Epithelial cell of esophagus (primary cell): ENCODE measurements around the gene CRTAC1.

Experiments
- DNase-seq: peaks from one replicate; pipeline ENCODE4 v3.0.0; 2010; ENCODE audit warnings: low read depth
- H3K4me3 ChIP-seq: 2 replicates; pipeline ENCODE4 v1.5.1; 2011; ENCODE audit warnings: mild to moderate bottlenecking, low read length, control low read depth
- CTCF ChIP-seq: IDR thresholded peaks from 2 replicates; pipeline ENCODE4 v1.5.1; 2011; ENCODE audit warnings: low read depth, mild to moderate bottlenecking, low read length, control low read depth, inconsistent platforms; ENCODE audit not compliant: insufficient read depth; ENCODE audit errors: missing control alignments

CRTAC1 gene

GRCh38 chr10:97928897-97929296 is 101.5 kb downstream of the CRTAC1 start:
- TF ChIP-seq CTCF, result no peak
- no peak for DNase-seq
- H3K4me3 ChIP-seq, result no peak overlapping the region

- TF ChIP-seq CTCF, result no peak
- no peak overlapping the region for H3K4me3 ChIP-seq
- no peak for DNase-seq
These were observed 102.8 kb downstream of the CRTAC1 start for GRCh38 chr10:97927622-97928021.

GRCh38 chr10:97926055-97926454 is 104.4 kb downstream of the CRTAC1 start:
- no peak overlapping the region for H3K4me3 ChIP-seq
- no peak for DNase-seq
- TF ChIP-seq CTCF, result no peak

- no peak for TF ChIP-seq CTCF
- DNase-seq, result no peak
- no peak overlapping the region for H3K4me3 ChIP-seq
These were observed 105.0 kb downstream of the CRTAC1 start for GRCh38 chr10:97925308-97925938.

GRCh38 chr10:97924678-97925077 is 105.7 kb downstream of the CRTAC1 start:
- no peak overlapping the region for H3K4me3 ChIP-seq
- no peak for TF ChIP-seq CTCF
- DNase-seq, result no peak

- no peak for TF ChIP-seq CTCF
- no peak overlapping the region for H3K4me3 ChIP-seq
- no peak for DNase-seq
These were observed 106.9 kb downstream of the CRTAC1 start for GRCh38 chr10:97923476-97923875.

- no peak for TF ChIP-seq CTCF
- no peak for DNase-seq
These were observed 107.4 kb downstream of the CRTAC1 start for GRCh38 chr10:97923057-97923456.

More at GRCh38 chr10:97923057-97923456, 107.4 kb downstream of the CRTAC1 start:
- no peak overlapping the region for H3K4me3 ChIP-seq
